ENCODE measurements around the gene MYH11. TPM values are rescaled to one million over a fixed set of nuclear protein-coding genes. Genes with fewer than 3 reads are reported as not detected.
A peak's percentile ranks its signal among the peaks of the same experiment; 100 is the strongest.
"Not testable (repeated sequence)": the region's sequence is repeated elsewhere in the genome, so short reads cannot be mapped to it uniquely, and the experiment has no call there.

MYH11 gene
- total RNA-seq, 2 donors from 2014 or later: not detected

DNA sequence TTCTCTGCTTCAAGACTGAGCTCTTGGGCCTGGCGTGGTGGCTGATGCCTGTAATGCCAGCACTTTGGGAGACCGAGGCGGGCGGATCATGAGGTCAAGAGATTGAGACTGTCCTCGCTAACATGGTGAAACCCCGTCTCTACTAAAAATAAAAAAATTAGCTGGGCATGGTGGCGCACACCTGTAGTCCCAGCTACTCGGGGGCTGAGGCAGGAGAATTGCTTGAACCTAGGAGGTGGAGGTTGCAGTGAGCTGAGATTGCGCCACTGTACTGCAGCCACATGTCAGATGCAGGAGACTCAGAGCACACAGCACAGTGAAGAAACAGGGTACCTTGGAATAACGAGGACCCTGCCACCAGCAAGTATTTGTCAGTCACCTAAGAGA is 184.7 kb downstream of the MYH11 start:
- not testable (repeated sequence) for H3K36me3 Mint-ChIP-seq; ATAC-seq; H3K27me3 Mint-ChIP-seq; DNase-seq (ENCODE audit: low spot score); H3K9me3 Mint-ChIP-seq; H3K4me3 Mint-ChIP-seq
- Mint-ChIP-seq H3K27ac (peak overlapping the region; percentile 85 to 93), H3K4me1 (ENCODE audit: low read depth in 2 of 2) (peaks cover 20 to 37% of the 10 kb centered on the region in 2 donors)

DNA sequence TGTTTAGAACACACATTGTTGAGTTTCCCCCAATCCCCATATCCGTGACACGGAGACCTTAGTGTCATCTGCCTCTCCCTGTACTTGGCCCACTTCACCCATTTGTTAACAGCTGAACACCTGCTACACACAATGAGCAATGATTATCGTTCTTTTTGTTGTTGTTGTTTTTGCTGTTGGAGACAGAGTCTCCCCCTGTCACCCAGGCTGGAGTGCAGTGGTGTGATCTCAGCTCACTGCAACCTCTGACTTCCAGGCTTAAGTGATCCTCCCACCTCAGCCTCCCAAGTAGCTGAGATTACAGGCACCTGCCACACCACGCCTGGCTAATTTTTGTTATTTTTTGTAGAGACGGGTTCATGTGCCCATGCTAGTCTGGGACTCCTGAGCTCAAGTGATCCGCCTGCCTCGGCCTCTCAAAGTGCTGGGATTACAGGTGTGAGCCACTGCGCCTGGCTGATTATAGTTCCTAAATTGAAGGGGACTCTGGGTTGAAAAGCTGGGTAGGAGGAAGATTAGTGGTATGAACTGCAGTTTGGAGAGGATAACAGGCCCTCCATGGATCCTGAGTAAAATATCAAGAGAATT is 185.2 kb downstream of the MYH11 start:
- Mint-ChIP-seq H3K4me3 (no peak overlapping the region), H3K27ac (peak overlapping the region; percentile 85 to 93), H3K36me3 (no peaks in the 10 kb centered on the region)

DNA sequence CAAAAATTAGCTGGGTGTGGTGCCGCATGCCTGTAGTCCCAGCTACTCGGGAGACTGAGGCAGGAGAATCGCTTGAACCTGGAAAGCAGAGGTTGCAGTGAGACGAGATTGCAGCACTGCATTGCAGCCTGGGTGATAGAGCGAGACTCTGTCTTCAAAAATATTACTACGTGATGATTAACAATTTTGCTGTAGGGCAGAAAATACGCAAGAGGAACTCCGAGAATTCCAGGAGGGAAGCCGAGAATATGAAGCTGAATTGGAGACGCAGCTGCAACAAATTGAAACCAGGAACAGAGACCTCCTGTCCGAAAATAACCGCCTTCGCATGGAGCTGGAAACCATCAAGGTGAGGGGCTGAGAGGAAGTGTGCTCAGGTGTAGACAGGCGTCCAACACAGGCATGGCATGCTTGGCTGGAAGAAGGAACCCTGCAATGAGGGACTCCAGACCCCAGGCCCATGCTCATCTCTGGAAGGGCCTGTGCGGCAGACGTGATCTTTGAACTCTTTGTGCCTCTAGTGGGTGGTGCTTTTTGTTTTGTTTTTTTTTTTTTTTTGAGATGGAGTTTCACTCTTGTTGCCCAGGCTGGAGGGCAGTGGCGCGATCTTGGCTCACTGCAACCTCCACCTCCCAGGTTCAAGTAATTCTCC is 189.6 kb downstream of the MYH11 start:
- H3K9me3 Mint-ChIP-seq: no peaks in the 10 kb centered on the region
- H3K27ac Mint-ChIP-seq: no peak overlapping the region
- H3K27me3 Mint-ChIP-seq: no peaks in the 10 kb centered on the region
- no peak overlapping the region for H3K4me3 Mint-ChIP-seq
- H3K4me1 Mint-ChIP-seq (ENCODE audit: low read depth in 2 of 2): peaks cover 7 to 19% of the 10 kb centered on the region in 2 donors
- DNase-seq (ENCODE audit: low spot score) (no peak), ATAC-seq (no peak)
- peaks cover 10% of the 10 kb centered on the region for H3K36me3 Mint-ChIP-seq

More for the DNA sequence above, 185.2 kb downstream of the MYH11 start:
- H3K9me3 Mint-ChIP-seq: no peaks in the 10 kb centered on the region
- no peak for ATAC-seq
- no peaks in the 10 kb centered on the region for H3K27me3 Mint-ChIP-seq
- H3K4me1 Mint-ChIP-seq (ENCODE audit: low read depth in 2 of 2): peaks cover 20 to 35% of the 10 kb centered on the region in 2 donors
- no peak for DNase-seq (ENCODE audit: low spot score)

DNA sequence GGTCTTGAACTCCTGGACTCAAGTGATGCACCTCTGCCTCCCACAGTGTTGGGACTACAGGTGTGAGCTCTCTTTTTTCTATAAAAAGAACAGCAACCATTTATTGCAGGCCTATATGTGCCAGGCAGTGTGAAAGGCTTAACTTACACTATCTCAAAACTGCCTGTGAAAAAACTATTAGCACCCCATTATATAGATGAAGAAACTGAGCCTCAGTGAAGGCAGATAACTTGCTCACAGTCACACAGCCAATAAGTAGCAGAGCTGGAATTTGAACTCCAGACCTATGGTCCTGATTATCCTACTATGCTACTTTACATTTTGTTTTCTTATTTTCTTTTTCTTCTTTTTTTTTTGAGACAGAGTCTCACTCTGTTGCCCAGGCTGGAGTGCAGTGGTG is 191.7 kb downstream of the MYH11 start:
- peaks cover 10% of the 10 kb centered on the region for H3K36me3 Mint-ChIP-seq
- no peaks in the 10 kb centered on the region for H3K9me3 Mint-ChIP-seq
- no peak overlapping the region for H3K27ac Mint-ChIP-seq
- ATAC-seq: no peak
- no peak overlapping the region for H3K4me3 Mint-ChIP-seq
- H3K27me3 Mint-ChIP-seq: no peaks in the 10 kb centered on the region
- no peak for DNase-seq (ENCODE audit: low spot score)
- peaks cover 21 to 23% of the 10 kb centered on the region in 2 donors for H3K4me1 Mint-ChIP-seq (ENCODE audit: low read depth in 2 of 2)

DNA sequence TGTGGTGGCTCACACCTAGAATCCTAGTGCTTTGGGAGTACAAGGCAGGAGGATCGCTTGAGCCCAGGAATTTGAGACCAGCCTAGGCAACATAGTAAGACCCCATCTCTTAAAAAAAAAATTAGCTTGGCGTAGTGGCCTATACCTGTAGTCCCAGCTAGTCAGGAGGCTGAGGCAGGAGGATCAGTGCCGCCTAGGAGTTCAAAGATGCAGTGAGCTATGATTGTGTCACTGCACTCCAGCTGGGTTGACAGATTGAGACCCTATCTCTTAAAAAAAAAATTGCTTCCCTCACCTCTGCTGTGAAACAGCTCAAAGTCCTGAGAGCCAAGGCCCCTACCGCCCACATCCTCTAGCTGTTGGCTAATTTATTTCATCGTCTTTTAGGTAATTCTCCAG is 196.6 kb downstream of the MYH11 start:
- no peak for DNase-seq (ENCODE audit: low spot score)
- Mint-ChIP-seq H3K27me3 (no peaks in the 10 kb centered on the region), H3K36me3 (peaks cover 10% of the 10 kb centered on the region), H3K4me3 (peak overlapping the region; percentile 32), H3K27ac (peak overlapping the region; percentile 63 to 67), H3K9me3 (no peaks in the 10 kb centered on the region), H3K4me1 (ENCODE audit: low read depth in 2 of 2) (peaks cover 36 to 48% of the 10 kb centered on the region in 2 donors)
- ATAC-seq: no peak

DNA sequence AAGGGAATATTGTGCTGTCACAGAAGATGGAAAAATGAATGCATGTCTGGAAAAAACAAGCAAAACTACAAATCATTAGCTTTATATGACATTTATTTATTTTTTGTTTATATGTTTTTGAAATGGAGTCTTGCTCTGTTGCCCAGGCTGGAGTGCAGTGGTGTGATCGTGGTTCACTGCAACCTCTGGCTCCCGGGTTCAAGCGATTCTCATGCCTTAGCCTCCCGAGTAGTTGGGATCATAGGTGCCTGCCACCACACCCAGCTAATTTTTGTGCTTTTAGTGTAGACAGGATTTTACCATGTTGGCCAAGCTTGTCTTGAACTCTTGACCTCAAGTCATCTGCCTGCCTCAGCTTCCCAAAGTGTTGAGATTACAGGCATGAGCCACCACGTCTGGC is 198.3 kb downstream of the MYH11 start:
- DNase-seq (ENCODE audit: low spot score) (no peak), ATAC-seq (no peak)
- Mint-ChIP-seq H3K27ac (peak overlapping the region; percentile 80 to 92), H3K4me3 (peak overlapping the region; percentile 51), H3K9me3 (no peaks in the 10 kb centered on the region), H3K4me1 (ENCODE audit: low read depth in 2 of 2) (peaks cover 36 to 48% of the 10 kb centered on the region in 2 donors), H3K27me3 (no peaks in the 10 kb centered on the region), H3K36me3 (peaks cover 10% of the 10 kb centered on the region)

DNA sequence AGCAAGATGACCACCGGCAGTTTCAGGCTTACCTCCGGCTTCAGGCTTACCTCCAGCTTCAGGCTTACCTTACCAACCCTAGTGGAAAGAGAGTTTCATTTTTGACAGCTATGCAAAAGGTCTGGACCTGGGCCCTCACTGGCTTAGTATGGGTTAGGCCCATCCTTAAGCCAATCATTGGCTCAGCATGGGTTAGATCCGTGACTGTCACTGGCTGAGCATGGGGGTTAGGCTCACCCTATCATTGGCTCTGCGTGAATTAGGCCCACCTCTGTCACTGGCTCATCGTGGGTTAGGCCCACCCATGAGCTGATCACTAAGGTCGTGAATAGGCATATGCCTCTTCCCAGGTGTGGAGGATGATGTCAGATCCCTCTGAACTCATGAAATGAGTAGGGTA is 198.7 kb downstream of the MYH11 start:
- Mint-ChIP-seq H3K36me3 (peaks cover 6% of the 10 kb centered on the region), H3K4me1 (ENCODE audit: low read depth in 2 of 2) (peaks cover 38 to 47% of the 10 kb centered on the region in 2 donors), H3K9me3 (no peaks in the 10 kb centered on the region), H3K27me3 (no peaks in the 10 kb centered on the region), H3K4me3 (no peak overlapping the region), H3K27ac (peak overlapping the region in 1 of 2 donors; percentile 92)
- no peak for DNase-seq (ENCODE audit: low spot score)
- peak in 1 of 2 donors; percentile 54 for ATAC-seq

DNA sequence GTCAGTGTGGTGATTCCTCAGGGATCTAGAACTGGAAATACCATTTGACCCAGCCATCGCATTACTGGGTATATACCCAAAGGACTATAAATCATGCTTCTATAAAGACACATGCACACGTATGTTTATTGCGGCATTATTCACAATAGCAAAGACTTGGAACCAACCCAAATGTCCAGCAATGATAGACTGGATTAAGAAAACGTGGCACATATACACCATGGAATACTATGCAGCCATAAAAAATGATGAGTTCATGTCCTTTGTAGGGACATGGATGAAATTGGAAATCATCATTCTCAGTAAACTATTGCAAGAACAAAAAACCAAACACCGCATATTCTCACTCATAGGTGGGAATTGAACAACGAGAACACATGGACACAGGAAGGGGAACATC is 201.3 kb downstream of the MYH11 start:
- H3K27ac Mint-ChIP-seq; H3K36me3 Mint-ChIP-seq; H3K9me3 Mint-ChIP-seq; ATAC-seq; H3K27me3 Mint-ChIP-seq; H3K4me3 Mint-ChIP-seq; DNase-seq (ENCODE audit: low spot score): not testable (repeated sequence)
- peaks cover 35 to 40% of the 10 kb centered on the region in 2 donors for H3K4me1 Mint-ChIP-seq (ENCODE audit: low read depth in 2 of 2)

DNA sequence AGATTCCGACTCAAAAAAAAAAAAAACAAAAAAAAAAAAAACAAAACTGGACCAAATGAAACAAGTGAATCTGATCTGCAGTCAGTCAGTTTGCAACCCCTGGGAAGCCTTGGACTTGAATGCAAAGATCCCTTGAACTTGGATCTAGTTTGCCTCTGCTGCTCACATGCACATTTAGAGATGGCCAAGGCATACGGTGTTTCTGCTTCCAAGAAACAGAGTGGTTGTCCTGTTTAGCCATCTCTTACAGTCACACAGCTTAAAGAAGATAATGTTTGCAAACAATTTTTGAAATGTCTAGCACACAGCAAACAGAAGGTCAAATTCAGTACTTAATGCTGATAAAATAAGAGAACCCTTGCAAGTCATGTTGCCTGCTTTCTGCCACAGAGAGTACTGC is 202.2 kb downstream of the MYH11 start:
- H3K4me3 Mint-ChIP-seq: no peak overlapping the region
- H3K36me3 Mint-ChIP-seq: no peaks in the 10 kb centered on the region
- ATAC-seq (no peak), DNase-seq (ENCODE audit: low spot score) (peak; percentile 45)
- no peaks in the 10 kb centered on the region for H3K9me3 Mint-ChIP-seq
- H3K4me1 Mint-ChIP-seq (ENCODE audit: low read depth in 2 of 2): peaks cover 33 to 37% of the 10 kb centered on the region in 2 donors
- no peak overlapping the region for H3K27ac Mint-ChIP-seq
- no peaks in the 10 kb centered on the region for H3K27me3 Mint-ChIP-seq

DNA sequence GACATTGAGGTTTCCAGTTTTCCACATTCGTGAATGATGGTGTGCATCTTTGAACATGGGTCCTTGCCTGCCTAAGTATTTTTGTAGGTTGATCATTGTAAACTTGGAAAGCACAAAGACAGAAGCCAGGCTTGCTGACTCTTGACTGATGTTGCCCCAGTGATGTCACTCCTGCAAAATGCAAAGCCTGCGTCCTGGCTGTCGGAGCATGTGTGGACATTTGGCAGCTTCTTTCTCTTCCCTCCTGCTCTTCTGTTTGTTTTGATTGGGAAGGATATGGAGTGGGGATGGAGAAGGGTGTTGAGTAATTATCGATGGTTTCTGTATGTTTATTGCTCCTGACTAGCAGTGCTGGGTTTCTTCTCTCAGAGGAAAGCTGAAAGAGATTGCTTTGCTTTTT is 203.6 kb downstream of the MYH11 start:
- DNase-seq (ENCODE audit: low spot score) (no peak), ATAC-seq (no peak)
- Mint-ChIP-seq H3K27me3 (no peaks in the 10 kb centered on the region), H3K4me3 (peak overlapping the region; percentile 10), H3K9me3 (no peaks in the 10 kb centered on the region), H3K4me1 (ENCODE audit: low read depth in 2 of 2) (peaks cover 30 to 33% of the 10 kb centered on the region in 2 donors), H3K36me3 (no peaks in the 10 kb centered on the region), H3K27ac (peak overlapping the region in 1 of 2 donors; percentile 64)

Other genes starting within 250 kb of the MYH11 start
- 10 to 100 TPM; 63.9 to 76.0 TPM for gene MARF1, start 213.9 kb downstream of the MYH11 start, total RNA-seq
- gene NDE1, start 206.8 kb downstream of the MYH11 start, total RNA-seq: 100 to 1,000 TPM in 1 of 2 donors, 10 to 100 TPM in 1; 95.0 to 151 TPM
- gene CEP20, start 31.6 kb upstream of the MYH11 start, total RNA-seq: 10 to 100 TPM; 44.4 to 45.1 TPM
- 100 to 1,000 TPM in 1 of 2 donors, 10 to 100 TPM in 1; 43.1 to 106 TPM for gene ABCC1, start 92.6 kb upstream of the MYH11 start, total RNA-seq